Measurements from ENCODE around the gene PLA2G1B.
A peak's percentile ranks its signal among the peaks of the same experiment; 100 is the strongest.
"Not testable (repeated sequence)": the region's sequence is repeated elsewhere in the genome, so short reads cannot be mapped to it uniquely, and the experiment has no call there.

Gene PLA2G1B

GRCh38 chr12:120358412-120359100, 31.0 kb upstream of the PLA2G1B start:
- no peak for DNase-seq

GRCh38 chr12:120357104-120357503, 29.5 kb upstream of the PLA2G1B start:
- no peak for DNase-seq

- peak; percentile 86 for DNase-seq
Measured at GRCh38 chr12:120356567-120357030, 29.0 kb upstream of the PLA2G1B start.

GRCh38 chr12:120353556-120354317, 26.2 kb upstream of the PLA2G1B start:
- no peak for DNase-seq

GRCh38 chr12:120353136-120353535, 25.6 kb upstream of the PLA2G1B start:
- DNase-seq: no peak

- no peak for DNase-seq
Measured at GRCh38 chr12:120352117-120352516, 24.5 kb upstream of the PLA2G1B start.

GRCh38 chr12:120350576-120351350, 23.2 kb upstream of the PLA2G1B start:
- DNase-seq: no peak

- DNase-seq: no peak
Measured at GRCh38 chr12:120347766-120348165, 20.2 kb upstream of the PLA2G1B start.

GRCh38 chr12:120346681-120347080, 19.1 kb upstream of the PLA2G1B start:
- no peak for DNase-seq

- no peak for DNase-seq
Measured at GRCh38 chr12:120346031-120346430, 18.5 kb upstream of the PLA2G1B start.

- DNase-seq: no peak
Measured at GRCh38 chr12:120343692-120344091, 16.1 kb upstream of the PLA2G1B start.

GRCh38 chr12:120343039-120343537, 15.5 kb upstream of the PLA2G1B start:
- no peak for DNase-seq

GRCh38 chr12:120342175-120343038, 14.8 kb upstream of the PLA2G1B start:
- peak; percentile 32 for DNase-seq

GRCh38 chr12:120339256-120339655, 11.7 kb upstream of the PLA2G1B start:
- no peak for DNase-seq

GRCh38 chr12:120337730-120338129, 10.2 kb upstream of the PLA2G1B start:
- DNase-seq: no peak

GRCh38 chr12:120336392-120336791, 8.8 kb upstream of the PLA2G1B start:
- not testable (repeated sequence) for DNase-seq

GRCh38 chr12:120335447-120335846, 7.9 kb upstream of the PLA2G1B start:
- peak; percentile 66 for DNase-seq

- DNase-seq: no peak
Measured at GRCh38 chr12:120332523-120332922, 4.9 kb upstream of the PLA2G1B start.

- no peak for DNase-seq
Measured at GRCh38 chr12:120332041-120332440, 4.5 kb upstream of the PLA2G1B start.

GRCh38 chr12:120331390-120331789, 3.8 kb upstream of the PLA2G1B start:
- no peak for DNase-seq

GRCh38 chr12:120328228-120328627, 649 bp upstream of the PLA2G1B start:
- no peak for DNase-seq

GRCh38 chr12:120324841-120325417, 2.6 kb downstream of the PLA2G1B start:
- no peak for DNase-seq

Measured in retina (tissue), 1 donor.